ENCODE data around the gene MLX. TPM values are rescaled to one million over a fixed set of nuclear protein-coding genes. Genes with fewer than 3 reads are reported as not detected.

The MLX gene
- total RNA-seq, 1 experiment from 2014 or later = 50.9 TPM

GRCh38 chr17:42578282-42578869 is 11.5 kb downstream of the MLX start:
- peak; percentile 74 for DNase-seq (ENCODE audit: low read depth)

GRCh38 chr17:42579794-42580551 is 13.1 kb downstream of the MLX start:
- no peak for DNase-seq (ENCODE audit: low read depth)

- DNase-seq (ENCODE audit: low read depth) = no peak
These were observed 14.9 kb downstream of the MLX start for GRCh38 chr17:42581744-42582270.

GRCh38 chr17:42584880-42585279 is 18.0 kb downstream of the MLX start:
- no peak for DNase-seq (ENCODE audit: low read depth)

GRCh38 chr17:42585353-42585752 is 18.5 kb downstream of the MLX start:
- no peak for DNase-seq (ENCODE audit: low read depth)

GRCh38 chr17:42586514-42587230 is 19.8 kb downstream of the MLX start:
- no peak for DNase-seq (ENCODE audit: low read depth)

GRCh38 chr17:42590886-42591285 is 24.0 kb downstream of the MLX start:
- no peak for DNase-seq (ENCODE audit: low read depth)

GRCh38 chr17:42591411-42591810 is 24.5 kb downstream of the MLX start:
- no peak for DNase-seq (ENCODE audit: low read depth)

GRCh38 chr17:42596386-42596785 is 29.5 kb downstream of the MLX start:
- no peak for DNase-seq (ENCODE audit: low read depth)

GRCh38 chr17:42598905-42599304 is 32.0 kb downstream of the MLX start:
- no peak for DNase-seq (ENCODE audit: low read depth)

GRCh38 chr17:42603318-42603717 is 36.4 kb downstream of the MLX start:
- no peak for DNase-seq (ENCODE audit: low read depth)

GRCh38 chr17:42607769-42608168 is 40.9 kb downstream of the MLX start:
- no peak for DNase-seq (ENCODE audit: low read depth)

- DNase-seq (ENCODE audit: low read depth) = peak; percentile 2
These were observed 41.6 kb downstream of the MLX start for GRCh38 chr17:42608305-42609181.

- DNase-seq (ENCODE audit: low read depth) = peak; percentile 99
These were observed 42.4 kb downstream of the MLX start, which contains the start of the genes RETREG3 and TUBG1 for GRCh38 chr17:42609182-42609813. TSS of gene RETREG3 (minus strand) at chr17:42609374. CDS start at chr17:42609324, 50 bp downstream. TSS of gene TUBG1 (plus strand) at chr17:42609683. CDS start at chr17:42609738, 55 bp downstream.

- peak; percentile 56 for DNase-seq (ENCODE audit: low read depth)
These were observed 43.2 kb downstream of the MLX start for GRCh38 chr17:42609814-42610801.

GRCh38 chr17:42612013-42612412 is 45.1 kb downstream of the MLX start:
- no peak for DNase-seq (ENCODE audit: low read depth)

- DNase-seq (ENCODE audit: low read depth) = no peak
These were observed 46.9 kb downstream of the MLX start for GRCh38 chr17:42613699-42614295.

- DNase-seq (ENCODE audit: low read depth) = peak; percentile 42
These were observed 51.1 kb downstream of the MLX start for GRCh38 chr17:42617956-42618431.
